HEK293 (cell line): ENCODE data around the gene MAD2L2.

Experiments
- CTCF ChIA-PET: fragments of 350-600 bp; formaldehyde crosslinking; extraction: SDS; loops from one replicate; lab custom pipeline; 2021; ENCODE audit warnings: antibody characterized with exemption; lab: Yijun Ruan, JAX
- POLR2A ChIA-PET: fragments of 300-600 bp; formaldehyde crosslinking; extraction: SDS; loops from one replicate; lab custom pipeline; 2020; ENCODE audit warnings: antibody characterized with exemption, inconsistent platforms; lab: Yijun Ruan, JAX
- H3K27ac ChIP-seq: fragments of 200-500 bp; sonication (Bioruptor generic); 2 replicates; pipeline ENCODE4 v1.5.1; 2014; ENCODE audit warnings: low read depth, low read length, control low read depth, inconsistent platforms; ENCODE audit errors: extremely low read depth
- H3K36me3 ChIP-seq, 2 experiments: fragments of 200-500 bp in 1 of 2; sonication (Bioruptor generic) in 1 of 2; 1 replicate in 1 of 2; 2 replicates in 1 of 2; pipeline ENCODE4 v1.5.1; 2014 to 2017; ENCODE audit warnings: inconsistent platforms in 2 of 2, low read length in 2 of 2; ENCODE audit not compliant: control insufficient read depth in 2 of 2, insufficient read depth in 1 of 2
- H3K4me1 ChIP-seq: fragments of 200-500 bp; sonication (Bioruptor generic); 2 replicates; pipeline ENCODE4 v1.5.1; 2014; ENCODE audit warnings: mild to moderate bottlenecking, low read length, inconsistent platforms; ENCODE audit not compliant: control insufficient read depth, insufficient read depth
- H3K4me3 ChIP-seq: 2 replicates; pipeline ENCODE4 v1.5.1; 2011; ENCODE audit warnings: low read depth, mild to moderate bottlenecking, control low read depth, low read length, moderate library complexity
- H3K9me3 ChIP-seq: fragments of 200-500 bp; sonication (Bioruptor generic); 2 replicates; pipeline ENCODE4 v1.5.1; 2014; ENCODE audit warnings: low read depth, low read length, inconsistent platforms; ENCODE audit not compliant: control insufficient read depth, insufficient read depth
- BCL11B ChIP-seq: fragments of 450-650 bp; formaldehyde crosslinking; IDR thresholded peaks from 2 replicates; pipeline ENCODE4 v1.5.1; 2016; ENCODE audit warnings: low read depth, missing biosample characterization, missing genetic modification characterization
- FEZF1 ChIP-seq: fragments of 450-650 bp; formaldehyde crosslinking; IDR thresholded peaks from 2 replicates; pipeline ENCODE4 v1.5.1; 2016; ENCODE audit warnings: missing biosample characterization, missing genetic modification characterization
- KLF8 ChIP-seq: fragments of 450-650 bp; formaldehyde crosslinking; IDR thresholded peaks from 2 replicates; pipeline ENCODE4 v1.5.1; 2016; ENCODE audit warnings: missing biosample characterization, missing genetic modification characterization
- KLF9 ChIP-seq: fragments of 450-650 bp; formaldehyde crosslinking; IDR thresholded peaks from 2 replicates; pipeline ENCODE4 v1.5.1; 2016; ENCODE audit warnings: missing biosample characterization, missing genetic modification characterization, low read depth
- SP2 ChIP-seq: fragments of 450-650 bp; formaldehyde crosslinking; IDR thresholded peaks from 2 replicates; pipeline ENCODE4 v1.5.1; 2016; ENCODE audit warnings: missing biosample characterization, missing genetic modification characterization
- TRIM28 ChIP-seq: IDR thresholded peaks from 2 replicates; pipeline ENCODE4 v1.6.1; 2011; ENCODE audit warnings: low read length, control low read depth, borderline replicate concordance
- ZBTB7A ChIP-seq: fragments of 450-650 bp; formaldehyde crosslinking; IDR thresholded peaks from 2 replicates; pipeline ENCODE4 v1.5.1; 2016; ENCODE audit warnings: low read depth, missing biosample characterization, missing genetic modification characterization
- ZBTB8A ChIP-seq: fragments of 450-650 bp; formaldehyde crosslinking; IDR thresholded peaks from 2 replicates; pipeline ENCODE4 v1.5.1; 2016; ENCODE audit warnings: missing biosample characterization, missing genetic modification characterization
- ZFP41 ChIP-seq: fragments of 450-650 bp; formaldehyde crosslinking; IDR thresholded peaks from 2 replicates; pipeline ENCODE4 v1.5.1; 2016; ENCODE audit warnings: missing biosample characterization, missing genetic modification characterization, borderline replicate concordance
- ZIC2 ChIP-seq: fragments of 450-650 bp; formaldehyde crosslinking; IDR thresholded peaks from 2 replicates; pipeline ENCODE4 v1.5.1; 2016; ENCODE audit warnings: missing biosample characterization, missing genetic modification characterization
- ZNF112 ChIP-seq: fragments of 450-650 bp; formaldehyde crosslinking; IDR thresholded peaks from 2 replicates; pipeline ENCODE4 v1.5.0; 2017; ENCODE audit warnings: missing biosample characterization, missing genetic modification characterization
- ZNF140 ChIP-seq: fragments of 450-650 bp; formaldehyde crosslinking; IDR thresholded peaks from 2 replicates; pipeline ENCODE4 v1.5.1; 2016; ENCODE audit warnings: missing biosample characterization, missing genetic modification characterization
- ZNF274 ChIP-seq, 2 experiments: fragments of 200-500 bp in 1 of 2; fragments of 450-650 bp in 1 of 2; sonication (Bioruptor generic) in 1 of 2; formaldehyde crosslinking in 1 of 2; IDR thresholded peaks; 2 replicates each; pipeline versions ENCODE4 v1.5.1 to v1.6.1; 2014 to 2016; ENCODE audit warnings: borderline replicate concordance in 1 of 2, inconsistent platforms in 1 of 2, low read length in 1 of 2, missing biosample characterization in 1 of 2, missing genetic modification characterization in 1 of 2
- ZNF37A ChIP-seq: fragments of 450-650 bp; IDR thresholded peaks from 2 replicates; pipeline ENCODE4 v1.5.1; 2018; ENCODE audit warnings: missing biosample characterization, missing genetic modification characterization
- ZNF416 ChIP-seq: fragments of 450-650 bp; formaldehyde crosslinking; IDR thresholded peaks from 2 replicates; pipeline ENCODE4 v1.5.1; 2016; ENCODE audit warnings: missing biosample characterization, missing genetic modification characterization
- ZNF521 ChIP-seq: fragments of 450-650 bp; formaldehyde crosslinking; IDR thresholded peaks from 2 replicates; pipeline ENCODE4 v1.5.1; 2017; ENCODE audit warnings: missing biosample characterization, mild to moderate bottlenecking, missing genetic modification characterization
- ZNF530 ChIP-seq: fragments of 450-650 bp; formaldehyde crosslinking; IDR thresholded peaks from 2 replicates; pipeline ENCODE4 v1.5.1; 2016; ENCODE audit warnings: low read depth, missing biosample characterization, missing genetic modification characterization
- ZNF549 ChIP-seq: fragments of 450-650 bp; IDR thresholded peaks from 2 replicates; pipeline ENCODE4 v1.5.1; 2018; ENCODE audit warnings: missing biosample characterization, missing genetic modification characterization, mild to moderate bottlenecking, inconsistent platforms, moderate library complexity
- ZNF560 ChIP-seq: fragments of 450-650 bp; formaldehyde crosslinking; IDR thresholded peaks from 2 replicates; pipeline ENCODE4 v1.5.1; 2017; ENCODE audit warnings: missing biosample characterization, missing genetic modification characterization, borderline replicate concordance
- ZNF76 ChIP-seq: fragments of 450-650 bp; formaldehyde crosslinking; IDR thresholded peaks from 2 replicates; pipeline ENCODE4; 2016; ENCODE audit warnings: low read depth, missing biosample characterization, missing genetic modification characterization, borderline replicate concordance
- ZNF837 ChIP-seq: fragments of 450-650 bp; formaldehyde crosslinking; IDR thresholded peaks from 2 replicates; pipeline ENCODE4 v1.5.1; 2016; ENCODE audit warnings: missing biosample characterization, missing genetic modification characterization
- TF ChIP-seq, protein P1 (sequence below): fragments of 450-650 bp; formaldehyde crosslinking; conservative IDR thresholded peaks from 2 replicates; pipeline ENCODE4 v1.5.1; 2016; ENCODE audit warnings: low read depth, missing biosample characterization, missing genetic modification characterization
- TF ChIP-seq, protein P2 (sequence below): fragments of 450-650 bp; formaldehyde crosslinking; IDR thresholded peaks from 2 replicates; pipeline ENCODE4 v1.5.1; 2016; ENCODE audit warnings: missing biosample characterization, missing genetic modification characterization

Gene MAD2L2

GRCh38 chr1:11640944-11641343 is 40.0 kb downstream of the MAD2L2 start:
- TF ChIP-seq BCL11B (tag by site-specific recombination), result no peak
- TF ChIP-seq ZNF521 (tag by site-specific recombination), result no peak
- no peak for TF ChIP-seq ZFP41
- TF ChIP-seq, protein P1, sequence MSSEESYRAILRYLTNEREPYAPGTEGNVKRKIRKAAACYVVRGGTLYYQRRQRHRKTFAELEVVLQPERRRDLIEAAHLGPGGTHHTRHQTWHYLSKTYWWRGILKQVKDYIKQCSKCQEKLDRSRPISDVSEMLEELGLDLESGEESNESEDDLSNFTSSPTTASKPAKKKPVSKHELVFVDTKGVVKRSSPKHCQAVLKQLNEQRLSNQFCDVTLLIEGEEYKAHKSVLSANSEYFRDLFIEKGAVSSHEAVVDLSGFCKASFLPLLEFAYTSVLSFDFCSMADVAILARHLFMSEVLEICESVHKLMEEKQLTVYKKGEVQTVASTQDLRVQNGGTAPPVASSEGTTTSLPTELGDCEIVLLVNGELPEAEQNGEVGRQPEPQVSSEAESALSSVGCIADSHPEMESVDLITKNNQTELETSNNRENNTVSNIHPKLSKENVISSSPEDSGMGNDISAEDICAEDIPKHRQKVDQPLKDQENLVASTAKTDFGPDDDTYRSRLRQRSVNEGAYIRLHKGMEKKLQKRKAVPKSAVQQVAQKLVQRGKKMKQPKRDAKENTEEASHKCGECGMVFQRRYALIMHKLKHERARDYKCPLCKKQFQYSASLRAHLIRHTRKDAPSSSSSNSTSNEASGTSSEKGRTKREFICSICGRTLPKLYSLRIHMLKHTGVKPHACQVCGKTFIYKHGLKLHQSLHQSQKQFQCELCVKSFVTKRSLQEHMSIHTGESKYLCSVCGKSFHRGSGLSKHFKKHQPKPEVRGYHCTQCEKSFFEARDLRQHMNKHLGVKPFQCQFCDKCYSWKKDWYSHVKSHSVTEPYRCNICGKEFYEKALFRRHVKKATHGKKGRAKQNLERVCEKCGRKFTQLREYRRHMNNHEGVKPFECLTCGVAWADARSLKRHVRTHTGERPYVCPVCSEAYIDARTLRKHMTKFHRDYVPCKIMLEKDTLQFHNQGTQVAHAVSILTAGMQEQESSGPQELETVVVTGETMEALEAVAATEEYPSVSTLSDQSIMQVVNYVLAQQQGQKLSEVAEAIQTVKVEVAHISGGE (tag by site-specific recombination), result no peak
- TF ChIP-seq ZNF140 (tag by site-specific recombination), result no peak
- TF ChIP-seq, protein P2, sequence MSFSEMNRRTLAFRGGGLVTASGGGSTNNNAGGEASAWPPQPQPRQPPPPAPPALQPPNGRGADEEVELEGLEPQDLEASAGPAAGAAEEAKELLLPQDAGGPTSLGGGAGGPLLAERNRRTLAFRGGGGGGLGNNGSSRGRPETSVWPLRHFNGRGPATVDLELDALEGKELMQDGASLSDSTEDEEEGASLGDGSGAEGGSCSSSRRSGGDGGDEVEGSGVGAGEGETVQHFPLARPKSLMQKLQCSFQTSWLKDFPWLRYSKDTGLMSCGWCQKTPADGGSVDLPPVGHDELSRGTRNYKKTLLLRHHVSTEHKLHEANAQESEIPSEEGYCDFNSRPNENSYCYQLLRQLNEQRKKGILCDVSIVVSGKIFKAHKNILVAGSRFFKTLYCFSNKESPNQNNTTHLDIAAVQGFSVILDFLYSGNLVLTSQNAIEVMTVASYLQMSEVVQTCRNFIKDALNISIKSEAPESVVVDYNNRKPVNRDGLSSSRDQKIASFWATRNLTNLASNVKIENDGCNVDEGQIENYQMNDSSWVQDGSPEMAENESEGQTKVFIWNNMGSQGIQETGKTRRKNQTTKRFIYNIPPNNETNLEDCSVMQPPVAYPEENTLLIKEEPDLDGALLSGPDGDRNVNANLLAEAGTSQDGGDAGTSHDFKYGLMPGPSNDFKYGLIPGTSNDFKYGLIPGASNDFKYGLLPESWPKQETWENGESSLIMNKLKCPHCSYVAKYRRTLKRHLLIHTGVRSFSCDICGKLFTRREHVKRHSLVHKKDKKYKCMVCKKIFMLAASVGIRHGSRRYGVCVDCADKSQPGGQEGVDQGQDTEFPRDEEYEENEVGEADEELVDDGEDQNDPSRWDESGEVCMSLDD (tag by site-specific recombination), result no peak
- no peak for TF ChIP-seq ZNF274 (IDR thresholded peaks at IDR 0.05; ENCODE audit: low read length)
- TF ChIP-seq ZNF274 (tag by site-specific recombination; IDR thresholded peaks at IDR 0.05; ENCODE audit: borderline replicate concordance), result no peak
- TF ChIP-seq ZNF416 (tag by site-specific recombination), result no peak
- TF ChIP-seq ZBTB8A (tag by site-specific recombination), result no peak
- TF ChIP-seq ZNF530, result no peak
- ChIA-PET CTCF (interaction anchor here (0.6 to 5.7 kb wide), 11 partner anchors 9 to 603 kb away, joined by 3 to 95 read pairs (median 4); no protein-coding TSS in a partner anchor), POLR2A (no interaction called here)
- no peak overlapping the region for H3K27ac ChIP-seq
- no peaks in the 10 kb centered on the region for H3K9me3 ChIP-seq
- H3K4me3 ChIP-seq, result no peak overlapping the region
- no peaks in the 10 kb centered on the region for H3K4me1 ChIP-seq
- no peaks in the 10 kb centered on the region for H3K36me3 ChIP-seq

GRCh38 chr1:11640101-11640500 is 40.8 kb downstream of the MAD2L2 start:
- Histone ChIP-seq H3K4me1 (no peaks in the 10 kb centered on the region), H3K27ac (no peak overlapping the region), H3K36me3 (no peaks in the 10 kb centered on the region), H3K4me3 (no peak overlapping the region), H3K9me3 (no peaks in the 10 kb centered on the region)
- TF ChIP-seq ZNF549 (no peak), ZNF76 (tag by site-specific recombination) (no peak), ZNF837 (tag by site-specific recombination) (no peak), ZIC2 (tag by site-specific recombination) (no peak), SP2 (no peak), KLF8 (tag by site-specific recombination) (no peak), ZBTB7A (tag by site-specific recombination) (no peak), ZNF112 (no peak), ZNF560 (tag by site-specific recombination) (no peak), KLF9 (no peak), FEZF1 (tag by site-specific recombination) (no peak), TRIM28 (no peak), ZNF37A (no peak)
- ChIA-PET POLR2A (no interaction called here), CTCF (interaction anchor here (0.6 to 1.8 kb wide), 3 partner anchors 10 to 319 kb away, joined by 3 to 4 read pairs (median 4); no protein-coding TSS in a partner anchor)
